BJ (cell line): ENCODE data around the gene CHD9. TPM values are rescaled to one million over a fixed set of nuclear protein-coding genes. Genes with fewer than 3 reads are reported as not detected.
A peak's percentile ranks its signal among the peaks of the same experiment; 100 is the strongest.

ENCODE experiments used
- CTCF ChIA-PET: fragments of 350-600 bp; formaldehyde crosslinking; extraction: SDS; loops from one replicate; lab custom pipeline; 2021; ENCODE audit warnings: antibody characterized with exemption, inconsistent platforms; lab: Yijun Ruan, JAX
- POLR2A ChIA-PET: fragments of 300-600 bp; sonication (Branson Sonifier 250); formaldehyde crosslinking; extraction: SDS; loops from one replicate; lab custom pipeline; 2021; ENCODE audit warnings: antibody characterized with exemption; lab: Charles Lee
- DNase-seq: peaks from one replicate; pipeline ENCODE4 v3.0.0-alpha.2; 2011; ENCODE audit warnings: low read depth
- H3K27me3 ChIP-seq: 2 replicates; pipeline ENCODE4 v1.6.0; 2011; ENCODE audit warnings: low read length; ENCODE audit not compliant: control insufficient read depth, insufficient read depth
- H3K36me3 ChIP-seq: 2 replicates; pipeline ENCODE4 v1.5.1; 2011; ENCODE audit warnings: low read length; ENCODE audit not compliant: control insufficient read depth, insufficient read depth
- H3K4me3 ChIP-seq: 2 replicates; pipeline ENCODE4 v1.5.1; 2011; ENCODE audit warnings: low read depth, mild to moderate bottlenecking, control low read depth, low read length
- polyA plus RNA-seq: library from polyadenylated mRNA; depleted of rRNA; stranded (reverse); fragments of >200 nt; gene quantifications from 2 replicates; pipeline ENCODE4 v1.2.3, GENCODE V29; 2011
- TF ChIP-seq, protein P1 (sequence below): IDR thresholded peaks from 2 replicates; pipeline ENCODE4 v1.5.1; 2011; ENCODE audit warnings: low read depth, mild to moderate bottlenecking, control low read depth, inconsistent platforms, low read length, moderate library complexity; ENCODE audit not compliant: insufficient read depth

CHD9 gene
- polyA plus RNA-seq, 1 experiment = 13.1 TPM

DNA sequence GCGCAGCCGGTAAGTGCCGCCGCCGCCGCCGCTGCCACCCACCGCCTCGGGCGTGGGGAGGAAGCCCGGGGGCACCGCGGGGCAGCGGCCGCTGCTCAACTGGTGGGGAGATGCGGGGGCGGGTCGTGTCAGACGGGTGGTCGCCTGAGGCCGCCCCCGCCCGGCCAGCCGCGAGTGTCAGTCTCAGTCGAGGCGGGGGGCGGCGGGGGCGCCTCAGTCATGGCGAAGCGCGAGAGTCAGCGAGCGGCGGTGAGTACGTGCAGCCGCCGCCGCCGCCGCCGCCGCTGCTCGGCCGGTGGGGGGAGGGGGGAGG lies 76.2 kb downstream of the CHD9 start:
- H3K36me3 ChIP-seq = no peaks in the 10 kb centered on the region
- ChIA-PET POLR2A (no interaction called here), CTCF (no interaction called here)
- H3K4me3 ChIP-seq = peak overlapping the region; percentile 56
- DNase-seq = no peak
- TF ChIP-seq, protein P1, sequence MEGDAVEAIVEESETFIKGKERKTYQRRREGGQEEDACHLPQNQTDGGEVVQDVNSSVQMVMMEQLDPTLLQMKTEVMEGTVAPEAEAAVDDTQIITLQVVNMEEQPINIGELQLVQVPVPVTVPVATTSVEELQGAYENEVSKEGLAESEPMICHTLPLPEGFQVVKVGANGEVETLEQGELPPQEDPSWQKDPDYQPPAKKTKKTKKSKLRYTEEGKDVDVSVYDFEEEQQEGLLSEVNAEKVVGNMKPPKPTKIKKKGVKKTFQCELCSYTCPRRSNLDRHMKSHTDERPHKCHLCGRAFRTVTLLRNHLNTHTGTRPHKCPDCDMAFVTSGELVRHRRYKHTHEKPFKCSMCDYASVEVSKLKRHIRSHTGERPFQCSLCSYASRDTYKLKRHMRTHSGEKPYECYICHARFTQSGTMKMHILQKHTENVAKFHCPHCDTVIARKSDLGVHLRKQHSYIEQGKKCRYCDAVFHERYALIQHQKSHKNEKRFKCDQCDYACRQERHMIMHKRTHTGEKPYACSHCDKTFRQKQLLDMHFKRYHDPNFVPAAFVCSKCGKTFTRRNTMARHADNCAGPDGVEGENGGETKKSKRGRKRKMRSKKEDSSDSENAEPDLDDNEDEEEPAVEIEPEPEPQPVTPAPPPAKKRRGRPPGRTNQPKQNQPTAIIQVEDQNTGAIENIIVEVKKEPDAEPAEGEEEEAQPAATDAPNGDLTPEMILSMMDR = no peak
- H3K27me3 ChIP-seq = no peaks in the 10 kb centered on the region

GRCh38 chr16:53131363-53132071 lies 76.7 kb downstream of the CHD9 start:
- TF ChIP-seq, protein P1 = no peak
- no peaks in the 10 kb centered on the region for H3K36me3 ChIP-seq
- H3K27me3 ChIP-seq = no peaks in the 10 kb centered on the region
- ChIA-PET CTCF (interaction anchor here (0.7 to 1.0 kb wide), 3 partner anchors 24 to 89 kb away, joined by 3 to 4 read pairs (median 3); partner anchors contain the start of gene CHD9NB), POLR2A (interaction anchor here (0.5 kb wide), 1 partner anchor 42 kb away, joined by 3 read pairs; no protein-coding TSS in a partner anchor)
- H3K4me3 ChIP-seq = peak overlapping the region; percentile 56
- no peak for DNase-seq

DNA sequence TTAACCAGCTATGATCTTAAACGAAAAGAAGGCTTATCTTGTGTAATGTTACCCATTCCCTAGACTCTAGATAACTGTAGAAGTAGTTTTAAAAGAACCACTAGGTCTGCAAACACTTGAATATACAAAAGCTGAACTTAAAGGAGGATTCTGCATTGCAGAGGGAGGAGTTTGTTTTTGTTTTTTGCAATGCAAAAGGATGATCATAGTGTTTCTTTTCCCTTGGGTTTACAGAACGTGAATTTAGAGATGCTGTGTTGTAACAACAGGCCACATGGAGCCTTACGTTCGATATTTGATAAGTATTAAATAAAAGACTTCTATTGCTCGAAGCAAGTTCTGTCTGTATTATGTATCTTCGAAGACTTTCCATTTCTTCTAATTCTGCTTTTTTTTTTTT lies 77.6 kb downstream of the CHD9 start:
- Histone ChIP-seq H3K36me3 (no peaks in the 10 kb centered on the region), H3K4me3 (peak overlapping the region; percentile 56), H3K27me3 (no peaks in the 10 kb centered on the region)
- no peak for DNase-seq
- TF ChIP-seq, protein P1 = no peak
- ChIA-PET CTCF (interaction anchor here (0.5 to 1.3 kb wide), 5 partner anchors 23 to 88 kb away, joined by 3 read pairs; partner anchors contain the start of gene CHD9), POLR2A (interaction anchor here (0.5 kb wide), 1 partner anchor 43 kb away, joined by 3 read pairs; no protein-coding TSS in a partner anchor)

DNA sequence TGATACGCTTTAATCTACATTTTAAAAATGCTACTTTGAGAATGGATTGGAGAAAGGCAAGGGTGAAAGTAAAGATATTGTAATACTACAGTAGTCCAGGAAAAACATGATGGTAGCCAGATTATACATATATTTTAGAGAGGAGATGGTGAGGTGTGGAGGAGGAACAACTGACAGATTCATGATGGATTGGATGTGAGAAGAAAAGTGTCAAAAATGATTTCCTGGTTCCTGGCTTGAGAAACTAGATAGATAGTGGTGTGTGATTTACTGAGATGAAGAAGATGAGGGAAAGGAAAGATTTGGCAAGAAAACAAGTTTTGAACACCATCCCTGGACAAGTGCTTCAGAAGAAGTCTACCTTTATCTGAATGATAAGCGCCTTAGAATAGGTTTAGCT lies 80.5 kb downstream of the CHD9 start:
- CTCF ChIA-PET = interaction anchor here (0.8 to 0.9 kb wide), 2 partner anchors 31 to 100 kb away, joined by 3 read pairs; no protein-coding TSS in a partner anchor
- TF ChIP-seq, protein P1 = no peak

DNA sequence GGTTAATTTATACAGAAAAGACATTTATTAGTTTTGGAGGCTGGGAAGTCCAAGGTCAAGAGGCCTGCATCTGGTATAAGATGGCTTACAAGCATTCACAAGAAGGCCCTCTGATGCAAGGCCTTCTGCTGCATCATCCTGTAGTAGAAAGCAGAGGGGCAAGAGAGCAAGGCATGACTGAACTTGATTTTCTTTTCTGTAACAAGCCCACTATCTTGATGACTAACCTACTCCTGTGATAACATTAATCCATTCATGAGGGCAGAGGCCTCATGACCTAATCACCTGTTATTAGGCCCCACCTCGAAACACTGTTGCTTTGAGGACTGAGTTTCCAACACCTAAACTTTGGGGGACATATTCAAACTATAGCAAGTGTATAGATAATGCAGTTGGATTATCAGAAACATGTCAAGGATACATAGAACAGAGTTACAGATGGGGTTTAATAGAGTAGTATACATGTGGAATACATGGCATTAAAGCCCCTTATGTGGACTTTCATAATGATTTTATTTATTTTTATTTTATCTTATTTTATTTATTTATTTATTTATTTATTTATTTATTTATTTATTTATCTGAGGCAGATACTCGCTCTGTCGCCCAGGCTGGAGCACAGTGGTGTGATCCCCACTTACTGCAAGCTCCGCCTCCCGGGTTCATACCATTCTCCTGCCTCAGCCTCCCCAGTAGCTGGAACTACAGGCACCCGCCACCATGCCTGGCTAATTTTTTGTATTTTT lies 88.2 kb downstream of the CHD9 start:
- Histone ChIP-seq H3K4me3 (no peak overlapping the region), H3K36me3 (no peaks in the 10 kb centered on the region), H3K27me3 (no peaks in the 10 kb centered on the region)
- POLR2A ChIA-PET = no interaction called here
- DNase-seq = no peak
- CTCF ChIA-PET = interaction anchor here (1.0 to 1.3 kb wide), 3 partner anchors 11 to 88 kb away, joined by 3 to 5 read pairs (median 5); partner anchors contain the start of gene CHD9
- TF ChIP-seq, protein P1 = no peak

More for the DNA sequence above, 80.5 kb downstream of the CHD9 start:
- Histone ChIP-seq H3K36me3 (no peaks in the 10 kb centered on the region), H3K27me3 (no peaks in the 10 kb centered on the region), H3K4me3 (no peak overlapping the region)
- POLR2A ChIA-PET = no interaction called here
- no peak for DNase-seq
